ENCODE results near the gene AGPAT1. TPM values are rescaled to one million over a fixed set of nuclear protein-coding genes. Genes with fewer than 3 reads are reported as not detected.

The AGPAT1 gene
- 10 to 100 TPM; 67.9 to 76.4 TPM for total RNA-seq

GRCh38 chr6:32175711-32176475 is at the start of gene AGPAT1:
Gene AGPAT1, minus strand, starts transcription at chr6:32176084. Its CDS starts 4,588 bp downstream, at chr6:32171496.

DNA sequence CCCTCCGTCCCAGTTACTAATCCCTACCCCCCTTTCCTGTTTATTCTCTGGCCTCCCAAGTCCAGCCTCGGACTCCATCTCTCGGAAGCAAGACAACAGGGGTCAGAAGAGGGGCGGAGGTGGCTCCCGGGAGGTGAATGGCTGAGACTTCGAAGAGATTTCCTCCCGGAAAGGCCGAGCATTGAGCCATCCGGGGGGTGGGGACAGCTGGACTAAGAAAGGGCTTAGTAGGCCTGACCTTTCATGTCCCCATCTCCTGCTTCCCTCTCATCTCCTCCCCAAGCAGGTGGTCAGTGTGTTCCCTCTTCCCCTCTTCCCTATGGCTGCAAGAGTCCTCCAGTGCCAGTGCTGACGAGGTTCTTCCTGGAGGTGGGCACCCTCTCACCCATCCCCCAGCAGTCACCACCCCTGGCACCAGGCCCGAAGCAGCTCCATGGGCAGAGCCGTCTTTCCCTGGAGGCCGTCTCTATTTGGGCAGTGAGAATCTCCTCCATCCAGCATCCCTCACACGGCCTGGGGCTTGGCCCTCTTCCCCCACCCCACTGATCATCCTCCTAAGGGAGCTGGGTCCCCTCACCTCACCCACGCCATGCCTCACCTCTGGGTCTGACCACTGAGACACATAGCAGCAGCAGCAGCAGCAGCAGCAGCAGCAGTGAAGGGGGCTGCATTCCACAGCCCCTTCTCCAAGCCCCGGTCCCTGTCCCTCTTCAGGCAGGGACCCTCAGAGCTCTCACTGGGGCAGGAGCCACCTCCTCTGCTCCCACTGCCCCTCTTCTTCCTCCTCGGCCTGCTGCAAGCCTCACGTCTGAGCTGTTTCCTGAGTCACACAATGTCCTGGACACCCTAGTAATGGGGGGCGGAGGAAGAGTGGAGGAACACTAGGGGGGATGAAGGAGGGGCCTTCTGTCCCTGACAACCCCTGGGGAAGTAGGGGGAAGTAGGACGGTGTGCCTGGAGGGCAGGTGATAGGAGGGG is 47.7 kb upstream of the AGPAT1 start, which contains the start of gene NOTCH4:
TSS of gene NOTCH4 (minus strand) at position 810 of the 978 bp plus-strand sequence. CDS start at position 671, 139 bp downstream.

DNA sequence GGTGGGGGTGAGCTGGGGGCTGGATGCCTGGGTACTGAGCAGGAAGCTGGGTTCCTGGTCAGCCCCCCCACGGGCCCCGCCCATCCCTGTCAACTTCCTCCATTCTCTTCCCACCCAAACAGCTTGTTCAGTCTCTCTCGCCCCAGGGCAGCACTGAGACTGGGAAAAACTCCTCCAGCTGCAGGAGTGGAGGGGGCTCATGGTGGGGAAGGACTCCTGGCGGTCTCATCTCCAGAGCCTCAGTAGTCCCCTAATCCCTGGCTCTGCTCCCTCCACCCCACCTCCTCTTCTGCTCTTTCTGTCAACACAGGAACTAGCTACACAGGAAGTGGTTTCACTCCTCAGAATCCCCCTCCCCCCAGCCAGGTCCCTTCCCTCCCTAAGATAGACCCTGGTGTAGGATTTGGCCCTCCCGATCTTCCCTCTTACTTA is 16.7 kb upstream of the AGPAT1 start, which contains the start of gene GPSM3:
TSS of gene GPSM3 (minus strand) at position 36 of the 432 bp plus-strand sequence. CDS start 130 bp downstream, outside the sequence.

GRCh38 chr6:32190054-32190851 is 14.4 kb upstream of the AGPAT1 start, which contains the start of gene PBX2:
Gene PBX2, minus strand, starts transcription at chr6:32190202. Its CDS starts 287 bp downstream, at chr6:32189915.

GRCh38 chr6:32184084-32184640 is 8.3 kb upstream of the AGPAT1 start, which contains the start of gene AGER:
Gene AGER, minus strand, starts transcription at chr6:32184253. Its CDS starts 31 bp downstream, at chr6:32184222.

GRCh38 chr6:32177788-32178546 is 2.1 kb upstream of the AGPAT1 start, which contains the start of gene RNF5:
Gene RNF5, plus strand, starts transcription at chr6:32178405. Its CDS starts 107 bp downstream, at chr6:32178512.

GRCh38 chr6:32164295-32164694 is 11.6 kb downstream of the AGPAT1 start, which contains the start of gene EGFL8:
Gene EGFL8, plus strand, starts transcription at chr6:32164595. Its CDS starts 1,571 bp downstream, at chr6:32166166.

DNA sequence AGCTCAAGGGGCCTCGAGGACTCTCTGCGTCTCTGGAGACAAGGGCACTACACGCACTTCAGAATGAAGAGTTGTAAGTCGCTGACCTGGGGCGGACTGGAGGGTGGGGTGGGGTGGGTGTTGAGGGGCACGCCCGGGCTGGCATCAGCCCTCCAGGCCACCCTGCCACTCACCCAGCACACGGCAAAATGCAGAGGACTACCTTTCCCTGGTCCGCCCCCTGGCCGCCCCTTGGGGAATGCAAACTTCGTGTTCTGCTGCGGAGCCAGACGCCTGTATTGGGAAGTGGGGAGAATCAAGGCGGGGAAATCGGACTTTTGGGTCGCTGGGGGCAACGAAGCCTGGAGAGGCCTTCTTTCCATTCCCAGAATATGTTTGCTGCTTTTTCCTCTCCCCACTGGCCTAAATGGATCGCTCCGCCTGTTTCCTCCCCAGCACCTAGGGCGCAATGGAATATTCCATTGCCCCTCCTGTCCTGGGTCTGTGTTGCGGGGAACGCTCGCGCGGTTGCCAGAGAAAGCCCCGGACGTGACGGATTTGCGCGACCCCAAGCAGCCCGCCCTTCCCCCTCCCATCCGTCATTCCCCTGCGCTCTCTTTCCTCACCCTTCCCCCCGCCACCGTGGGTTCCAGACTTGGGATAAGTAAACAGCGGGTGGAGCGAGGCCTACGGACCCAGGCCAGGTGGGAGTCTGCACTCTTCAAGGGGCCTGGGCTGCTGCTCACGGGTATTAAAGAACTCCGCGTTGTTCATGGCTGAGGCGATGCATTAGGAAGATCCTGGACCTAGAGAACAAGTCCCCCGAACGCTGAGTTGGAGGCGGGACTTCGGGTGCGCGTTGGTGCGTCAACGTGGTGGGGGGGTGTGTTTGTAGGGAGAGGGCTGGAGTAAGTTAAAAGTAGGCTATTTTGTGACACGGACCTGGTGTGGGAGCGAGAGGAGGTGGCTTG is 22.0 kb downstream of the AGPAT1 start, which contains the start of gene PPT2:
TSS of gene PPT2 (plus strand) at position 578 of the 950 bp plus-strand sequence. CDS start 454 bp downstream, outside the sequence.

GRCh38 chr6:32151863-32152768 is 23.8 kb downstream of the AGPAT1 start, which contains the start of gene PRRT1:
Gene PRRT1, minus strand, starts transcription at chr6:32151939. Its CDS starts 112 bp downstream, at chr6:32151827.

GRCh38 chr6:32127717-32128592 is 47.9 kb downstream of the AGPAT1 start, which contains the start of gene ATF6B:
Gene ATF6B, minus strand, starts transcription at chr6:32128246. Its CDS starts 39 bp downstream, at chr6:32128207.

Small RNA genes within 50 kb of the gene (small RNA-seq; reads per million reads assigned to genes)
- gene AL662884.1 (0 reads per million in 2 donors), gene MIR6833 (0 reads per million in 2 donors)

Other genes starting within 250 kb of the AGPAT1 start
- 1 to 10 TPM; 2.4 to 3.7 TPM for gene C2, start 248.4 kb downstream of the AGPAT1 start, total RNA-seq
- gene CFB, start 230.0 kb downstream of the AGPAT1 start, total RNA-seq = 1 to 10 TPM; 1.7 to 4.1 TPM
- gene NELFE, start 217.1 kb downstream of the AGPAT1 start, total RNA-seq = 100 to 1,000 TPM in 1 of 2 donors, 10 to 100 TPM in 1; 73.6 to 114 TPM
- gene SKIC2, start 216.9 kb downstream of the AGPAT1 start, total RNA-seq = 10 to 100 TPM; 50.6 to 54.4 TPM
- gene DXO, start 203.9 kb downstream of the AGPAT1 start, total RNA-seq = 10 to 100 TPM; 13.1 to 16.0 TPM
- 1 to 10 TPM in 1 of 2 donors, under 1 TPM in 1; 0.33 to 1.4 TPM for gene C4A, start 194.0 kb downstream of the AGPAT1 start, total RNA-seq
- 1 to 10 TPM in 1 of 2 donors, under 1 TPM in 1; 0.67 to 1.4 TPM for gene C4B, start 161.3 kb downstream of the AGPAT1 start, total RNA-seq
- not detected for gene CYP21A2, start 137.7 kb downstream of the AGPAT1 start, total RNA-seq
- gene TNXB, start 66.7 kb downstream of the AGPAT1 start, total RNA-seq = under 1 TPM; under 0.01 TPM
- 10 to 100 TPM; 23.6 to 29.3 TPM for gene ATF6B, start 47.8 kb downstream of the AGPAT1 start, total RNA-seq
- 10 to 100 TPM in 1 of 2 donors, 1 to 10 TPM in 1; 9.6 to 14.7 TPM for gene FKBPL, start 45.8 kb downstream of the AGPAT1 start, total RNA-seq
- gene PRRT1, start 24.1 kb downstream of the AGPAT1 start, total RNA-seq = under 1 TPM; 0.34 to 0.67 TPM
- 10 to 100 TPM; 50.0 to 60.2 TPM for gene PPT2, start 21.9 kb downstream of the AGPAT1 start, total RNA-seq
- gene EGFL8, start 11.5 kb downstream of the AGPAT1 start, total RNA-seq = 10 to 100 TPM; 31.6 to 55.4 TPM
- gene RNF5, start 2.3 kb upstream of the AGPAT1 start, total RNA-seq = 10 to 100 TPM; 44.3 to 45.4 TPM
- under 1 TPM; under 0.01 to 0.69 TPM for gene AGER, start 8.2 kb upstream of the AGPAT1 start, total RNA-seq
- gene PBX2, start 14.1 kb upstream of the AGPAT1 start, total RNA-seq = 10 to 100 TPM; 33.0 to 36.3 TPM
- 10 to 100 TPM in 1 of 2 donors, 1 to 10 TPM in 1; 8.6 to 13.3 TPM for gene GPSM3, start 16.6 kb upstream of the AGPAT1 start, total RNA-seq
- 1 to 10 TPM; 2.8 to 3.0 TPM for gene NOTCH4, start 48.0 kb upstream of the AGPAT1 start, total RNA-seq
- gene TSBP1, start 195.8 kb upstream of the AGPAT1 start, total RNA-seq = not detected
- not detected for gene BTNL2, start 231.1 kb upstream of the AGPAT1 start, total RNA-seq